H9 (cell line): ENCODE data around the gene SECISBP2. TPM values are rescaled to one million over a fixed set of nuclear protein-coding genes. Genes with fewer than 3 reads are reported as not detected.

Experiments used
- DNase-seq: peaks from one replicate; pipeline ENCODE4 v3.0.0-alpha.2; 2017
- H2AFZ ChIP-seq: one replicate; pipeline ENCODE4 v1.6.1; 2013; ENCODE audit warnings: mild to moderate bottlenecking, low read length, control low read depth, moderate library complexity
- H2AK5ac ChIP-seq: 2 replicates; pipeline ENCODE4 v1.6.1; 2013; ENCODE audit warnings: low read length, control low read depth, mixed read lengths; ENCODE audit not compliant: insufficient read length
- H2BK120ac ChIP-seq: one replicate; pipeline ENCODE4 v1.6.1; 2013; ENCODE audit warnings: low read depth, mild to moderate bottlenecking, low read length, control low read depth, inconsistent platforms; ENCODE audit not compliant: poor library complexity, severe bottlenecking
- H2BK12ac ChIP-seq: 2 replicates; pipeline ENCODE4 v1.6.1; 2013; ENCODE audit warnings: low read length, control low read depth, mixed read lengths, low read depth; ENCODE audit not compliant: insufficient read length
- H2BK15ac ChIP-seq: 2 replicates; pipeline ENCODE4 v1.6.1; 2013; ENCODE audit warnings: low read depth, low read length, control low read depth
- H2BK20ac ChIP-seq: one replicate; pipeline ENCODE4 v1.6.1; 2013; ENCODE audit warnings: low read depth, mild to moderate bottlenecking, low read length, control low read depth, inconsistent platforms; ENCODE audit not compliant: poor library complexity, severe bottlenecking
- H2BK5ac ChIP-seq: 2 replicates; pipeline ENCODE4 v1.6.1; 2013; ENCODE audit warnings: low read length, control low read depth, mixed read lengths; ENCODE audit not compliant: insufficient read length
- H3K14ac ChIP-seq: 2 replicates; pipeline ENCODE4 v1.6.1; 2013; ENCODE audit warnings: low read length, control low read depth; ENCODE audit not compliant: insufficient read depth
- H3K18ac ChIP-seq: 2 replicates; pipeline ENCODE4 v1.6.1; 2013; ENCODE audit warnings: low read depth, mild to moderate bottlenecking, mixed read lengths, low read length, control low read depth; ENCODE audit not compliant: insufficient read length
- H3K23ac ChIP-seq: 2 replicates; pipeline ENCODE4 v1.6.1; 2013; ENCODE audit warnings: low read length, control low read depth, mixed read lengths, low read depth; ENCODE audit not compliant: insufficient read length
- H3K23me2 ChIP-seq: 2 replicates; pipeline ENCODE4 v1.6.1; 2013; ENCODE audit warnings: low read depth, mild to moderate bottlenecking, mixed read lengths, low read length, control low read depth; ENCODE audit not compliant: insufficient read length, poor library complexity, severe bottlenecking
- H3K27ac ChIP-seq: 2 replicates; pipeline ENCODE4 v1.5.1; 2013; ENCODE audit warnings: low read length, control low read depth, mixed read lengths, low read depth; ENCODE audit not compliant: insufficient read length
- H3K27me3 ChIP-seq: 2 replicates; pipeline ENCODE4 v1.6.1; 2013; ENCODE audit warnings: low read length, control low read depth, inconsistent platforms; ENCODE audit not compliant: insufficient read depth
- H3K4ac ChIP-seq: 2 replicates; pipeline ENCODE4 v1.6.1; 2013; ENCODE audit warnings: low read depth, mild to moderate bottlenecking, control low read depth, inconsistent platforms, low read length, moderate library complexity
- H3K4me1 ChIP-seq: 2 replicates; pipeline ENCODE4 v1.6.1; 2013; ENCODE audit warnings: low read length, control low read depth, inconsistent platforms; ENCODE audit not compliant: insufficient read depth
- H3K4me2 ChIP-seq: 2 replicates; pipeline ENCODE4 v1.6.1; 2013; ENCODE audit warnings: low read length, control low read depth, mixed read lengths; ENCODE audit not compliant: insufficient read length, insufficient read depth
- H3K56ac ChIP-seq: 2 replicates; pipeline ENCODE4 v1.6.1; 2013; ENCODE audit warnings: low read depth, mild to moderate bottlenecking, mixed read lengths, low read length, control low read depth; ENCODE audit not compliant: insufficient read length
- H3K79me1 ChIP-seq: 2 replicates; pipeline ENCODE4 v1.6.1; 2013; ENCODE audit warnings: low read depth, mild to moderate bottlenecking, moderate library complexity, low read length, control low read depth, inconsistent platforms; ENCODE audit not compliant: insufficient read depth, poor library complexity, severe bottlenecking
- H3K79me2 ChIP-seq: 2 replicates; pipeline ENCODE4 v1.6.1; 2013; ENCODE audit warnings: low read length, control low read depth, inconsistent platforms; ENCODE audit not compliant: insufficient read depth
- H3K9ac ChIP-seq: 2 replicates; pipeline ENCODE4 v1.6.1; 2013; ENCODE audit warnings: low read length, control low read depth, mixed read lengths; ENCODE audit not compliant: insufficient read length; ENCODE audit errors: extremely low read depth
- H3K9me3 ChIP-seq: one replicate; pipeline ENCODE4 v1.6.1; 2013; ENCODE audit warnings: low read depth, low read length, inconsistent platforms; ENCODE audit not compliant: control insufficient read depth
- H3T11ph ChIP-seq: one replicate; pipeline ENCODE4 v1.6.1; 2013; ENCODE audit warnings: mild to moderate bottlenecking, low read length, control low read depth, inconsistent platforms
- H4K20me1 ChIP-seq: one replicate; pipeline ENCODE4 v1.6.1; 2013; ENCODE audit not compliant: control insufficient read depth, insufficient read length, insufficient read depth
- H4K5ac ChIP-seq: 2 replicates; pipeline ENCODE4 v1.6.1; 2013; ENCODE audit warnings: low read depth, mild to moderate bottlenecking, mixed read lengths, low read length, control low read depth; ENCODE audit not compliant: insufficient read length
- H4K8ac ChIP-seq: replicated peaks from 2 replicates; pipeline ENCODE4 v1.6.1; 2013; ENCODE audit warnings: low read length, control low read depth, mixed read lengths, low read depth; ENCODE audit not compliant: insufficient read length
- H4K91ac ChIP-seq: 2 replicates; pipeline ENCODE4 v1.6.1; 2013; ENCODE audit warnings: low read depth, mild to moderate bottlenecking, moderate library complexity, mixed read lengths, low read length, control low read depth; ENCODE audit not compliant: insufficient read length
- H3K27ac Mint-ChIP-seq, 3 experiments: 2 replicates in 2 of 3; 3 replicates in 1 of 3; pipeline ENCODE4 v1.8.0; 2020 to 2021; ENCODE audit warnings: mixed read lengths in 3 of 3, mild to moderate bottlenecking in 1 of 3, moderate library complexity in 1 of 3
- H3K27me3 Mint-ChIP-seq: 2 replicates; pipeline ENCODE4 v1.8.0; 2021; ENCODE audit warnings: low read depth, mild to moderate bottlenecking, moderate library complexity, mixed read lengths
- H3K36me3 Mint-ChIP-seq, 3 experiments: 2 replicates in 2 of 3; 3 replicates in 1 of 3; pipeline ENCODE4 v1.8.0; 2020 to 2021; ENCODE audit warnings: low read depth in 3 of 3, mixed read lengths in 3 of 3; ENCODE audit not compliant: insufficient read depth in 1 of 3
- H3K4me1 Mint-ChIP-seq, 2 experiments: 2 replicates each; pipeline ENCODE4 v1.8.0; 2020; ENCODE audit warnings: mixed read lengths in 2 of 2
- H3K4me3 Mint-ChIP-seq, 2 experiments: 2 replicates in 1 of 2; 3 replicates in 1 of 2; pipeline ENCODE4 v1.8.0; 2020 to 2021; ENCODE audit warnings: mild to moderate bottlenecking in 2 of 2, mixed read lengths in 2 of 2, moderate library complexity in 1 of 2
- H3K9me3 Mint-ChIP-seq, 2 experiments: 2 replicates in 1 of 2; 3 replicates in 1 of 2; pipeline ENCODE4 v1.8.0; 2020; ENCODE audit warnings: mild to moderate bottlenecking in 2 of 2, mixed read lengths in 2 of 2, moderate library complexity in 1 of 2
- WGBS: extraction: QIAGEN DNeasy Blood & Tissue Kit; methylation state at CpG from one replicate; pipeline ENCODE4 v1.1.7; 2013; ENCODE audit warnings: missing lambda C conversion rate, low lambda C conversion rate, mixed read lengths; ENCODE audit not compliant: insufficient read length; ENCODE audit errors: extremely low coverage; 5-methylcytosine and 5-hydroxymethylcytosine counted together
- total RNA-seq: library from RNA; stranded (reverse); gene quantifications from 2 replicates; pipeline ENCODE4 v1.2.1, GENCODE V29; 2021
- TF ChIP-seq, protein P1 (sequence below): fragments of 200-600 bp; sonication (generic); conservative IDR thresholded peaks from 3 replicates; pipeline ENCODE4 v1.8.0; 2021; ENCODE audit warnings: antibody characterized with exemption, mild to moderate bottlenecking

SECISBP2 gene
- total RNA-seq, 1 experiment from 2014 or later = 62.7 TPM

GRCh38 chr9:89351584-89352300, 33.4 kb downstream of the SECISBP2 start:
- Histone ChIP-seq H3K27me3 (no peaks in the 10 kb centered on the region), H4K8ac (no peak overlapping the region), H2BK120ac (no peak overlapping the region), H3K4me2 (no peak overlapping the region), H2AFZ (no peak overlapping the region), H2BK5ac (no peak overlapping the region), H2BK15ac (no peak overlapping the region), H3K23ac (no peak overlapping the region), H2BK12ac (no peak overlapping the region), H3K79me1 (no peaks in the 10 kb centered on the region), H3K14ac (no peak overlapping the region), H3K18ac (no peak overlapping the region), H3K23me2 (no peaks in the 10 kb centered on the region), H3K27ac (no peak overlapping the region), H3K9ac (no peak overlapping the region), H2AK5ac (no peak overlapping the region), H3K79me2 (no peaks in the 10 kb centered on the region), H4K5ac (no peak overlapping the region), H2BK20ac (no peak overlapping the region), H4K20me1 (no peaks in the 10 kb centered on the region), H4K91ac (no peak overlapping the region), H3K4me1 (no peaks in the 10 kb centered on the region), H3K56ac (no peak overlapping the region), H3K9me3 (no peaks in the 10 kb centered on the region), H3K4ac (no peak overlapping the region), H3T11ph (no peak overlapping the region)
- H3K9me3 Mint-ChIP-seq = no peaks in the 10 kb centered on the region
- no peak overlapping the region for H3K4me3 Mint-ChIP-seq
- peaks cover 56 to 98% (median 98%) of the 10 kb centered on the region in 3 experiments; a peak in 6 of 7 replicates for H3K36me3 Mint-ChIP-seq
- no peaks in the 10 kb centered on the region for H3K4me1 Mint-ChIP-seq
- WGBS = no CpG with 5 or more reads among the region's 6 CpGs
- H3K27ac Mint-ChIP-seq = no peak overlapping the region
- no peaks in the 10 kb centered on the region for H3K27me3 Mint-ChIP-seq
- no peak for DNase-seq
- TF ChIP-seq, protein P1, sequence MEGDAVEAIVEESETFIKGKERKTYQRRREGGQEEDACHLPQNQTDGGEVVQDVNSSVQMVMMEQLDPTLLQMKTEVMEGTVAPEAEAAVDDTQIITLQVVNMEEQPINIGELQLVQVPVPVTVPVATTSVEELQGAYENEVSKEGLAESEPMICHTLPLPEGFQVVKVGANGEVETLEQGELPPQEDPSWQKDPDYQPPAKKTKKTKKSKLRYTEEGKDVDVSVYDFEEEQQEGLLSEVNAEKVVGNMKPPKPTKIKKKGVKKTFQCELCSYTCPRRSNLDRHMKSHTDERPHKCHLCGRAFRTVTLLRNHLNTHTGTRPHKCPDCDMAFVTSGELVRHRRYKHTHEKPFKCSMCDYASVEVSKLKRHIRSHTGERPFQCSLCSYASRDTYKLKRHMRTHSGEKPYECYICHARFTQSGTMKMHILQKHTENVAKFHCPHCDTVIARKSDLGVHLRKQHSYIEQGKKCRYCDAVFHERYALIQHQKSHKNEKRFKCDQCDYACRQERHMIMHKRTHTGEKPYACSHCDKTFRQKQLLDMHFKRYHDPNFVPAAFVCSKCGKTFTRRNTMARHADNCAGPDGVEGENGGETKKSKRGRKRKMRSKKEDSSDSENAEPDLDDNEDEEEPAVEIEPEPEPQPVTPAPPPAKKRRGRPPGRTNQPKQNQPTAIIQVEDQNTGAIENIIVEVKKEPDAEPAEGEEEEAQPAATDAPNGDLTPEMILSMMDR = no peak
